ENCODE measurements around the gene MRPL17.

MRPL17 gene

DNA sequence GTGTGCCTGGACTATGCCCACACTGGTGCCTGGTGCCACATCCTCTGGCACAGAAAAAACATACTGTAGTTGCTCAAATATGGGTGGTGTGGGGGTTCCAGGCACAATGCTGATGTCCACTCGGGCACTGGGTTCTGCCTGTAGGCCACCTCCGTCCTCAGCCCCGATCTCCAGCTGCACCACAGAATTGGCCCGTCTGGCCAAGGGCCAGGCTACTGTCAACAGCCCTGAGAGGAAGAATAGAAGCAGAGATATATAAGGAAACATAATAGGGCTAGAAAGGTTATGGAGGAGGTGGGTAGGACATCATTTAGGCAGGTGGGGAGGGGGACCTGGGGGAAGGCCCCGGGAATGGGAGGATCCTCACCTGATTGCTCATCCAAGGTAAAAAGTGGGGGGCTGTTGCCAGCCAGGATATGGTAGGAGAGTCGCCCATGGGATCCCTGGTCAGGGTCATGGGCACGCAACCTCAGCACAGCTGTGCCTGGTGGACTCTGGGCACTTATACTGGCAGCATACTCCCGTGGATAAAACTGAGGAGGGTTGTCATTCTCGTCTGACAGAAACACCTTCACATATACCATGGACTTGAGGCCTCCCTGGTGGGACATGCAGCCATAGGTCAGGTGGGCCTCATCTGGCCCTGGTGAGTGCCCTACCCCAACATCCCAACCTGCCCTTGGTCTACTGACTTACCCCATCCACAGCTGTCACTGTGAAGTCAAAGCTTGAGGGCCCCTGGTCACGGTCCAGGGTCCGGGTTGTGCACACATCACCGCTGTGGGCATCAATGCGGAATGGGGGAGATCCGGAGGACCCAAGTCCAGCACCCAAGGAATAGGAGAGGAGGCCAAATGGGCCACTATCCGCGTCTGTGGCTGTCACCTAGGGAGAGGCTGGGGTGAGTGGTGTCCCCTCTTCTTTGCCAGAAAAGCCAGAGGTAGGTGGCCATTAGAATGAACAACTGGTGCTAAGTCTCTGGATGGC is 49.4 kb downstream of the MRPL17 start:
- no peak for DNase-seq (ENCODE audit: low read depth in 3 of 3, low spot score in 1 of 3)

DNA sequence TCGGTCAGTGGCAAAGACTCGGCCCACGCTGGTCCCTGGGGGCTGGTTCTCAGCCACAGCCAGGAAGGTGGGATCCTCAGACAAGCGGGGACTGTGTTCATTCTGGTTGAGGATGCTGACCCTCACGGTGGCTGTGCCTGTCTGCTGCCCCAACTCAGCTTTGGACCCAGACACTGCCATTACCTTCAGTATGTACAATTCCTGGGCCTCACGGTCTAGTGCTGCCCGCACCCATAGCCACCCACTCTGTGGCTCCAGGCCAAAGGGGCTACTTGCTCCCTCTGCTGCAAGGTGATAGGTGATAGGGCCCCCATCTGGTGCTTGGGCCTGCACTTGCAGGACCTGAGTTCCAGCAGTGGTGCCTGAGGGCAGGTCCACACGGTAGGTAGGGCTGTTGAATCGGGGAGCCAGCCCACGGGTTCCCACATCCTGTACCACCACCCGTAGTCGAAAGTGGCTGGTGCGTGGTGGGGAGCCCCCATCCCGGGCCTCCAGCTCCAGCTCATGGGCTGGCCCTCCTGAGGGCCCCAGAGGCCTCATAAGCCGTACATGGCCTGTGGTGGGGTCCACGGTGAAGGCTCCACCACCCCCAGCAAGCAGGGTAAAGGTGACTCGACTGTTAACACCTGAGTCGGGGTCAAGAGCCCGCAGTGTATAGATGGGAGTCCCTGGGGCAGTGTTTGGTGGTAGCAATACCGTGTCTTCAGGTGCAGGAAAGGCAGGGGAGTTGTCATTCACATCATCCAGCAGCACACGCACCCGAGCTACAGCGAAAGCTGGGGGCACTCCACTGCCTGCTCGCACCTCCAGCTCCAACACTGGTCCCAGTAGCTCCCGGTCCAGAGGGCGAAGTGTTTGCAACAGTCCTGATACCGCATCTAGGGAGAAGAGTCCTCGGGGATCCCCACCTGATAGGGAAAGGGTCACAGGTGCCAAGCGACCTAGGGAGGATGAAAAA is 50.7 kb downstream of the MRPL17 start:
- no peak for DNase-seq (ENCODE audit: low read depth in 3 of 3, low spot score in 1 of 3)

DNA sequence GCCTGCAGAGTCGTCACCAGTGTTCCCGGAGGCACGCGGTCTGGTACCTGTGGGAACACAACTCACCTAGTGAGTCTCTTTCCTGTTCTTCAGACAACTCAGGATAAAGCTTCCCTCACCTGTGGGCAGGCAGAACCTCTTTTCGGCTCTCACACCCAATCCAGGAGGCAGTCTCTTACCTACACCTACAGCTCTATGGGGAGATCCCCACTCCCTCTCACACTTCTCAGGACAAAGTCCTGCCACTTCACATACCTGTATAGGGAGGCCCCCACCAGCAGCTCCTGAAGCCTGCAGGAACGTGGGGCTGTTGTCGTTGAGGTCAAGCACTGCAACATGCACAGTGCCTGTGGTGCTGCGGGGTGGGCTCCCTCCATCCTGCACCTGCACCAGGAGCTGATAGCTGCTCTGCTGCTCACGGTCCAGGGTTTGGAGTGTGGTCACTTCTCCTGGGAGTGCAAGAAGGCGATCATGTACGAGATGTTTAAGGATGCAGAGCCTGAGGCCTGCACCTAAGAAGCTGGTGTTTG is 51.7 kb downstream of the MRPL17 start:
- no peak for DNase-seq (ENCODE audit: low read depth in 3 of 3, low spot score in 1 of 3)

DNA sequence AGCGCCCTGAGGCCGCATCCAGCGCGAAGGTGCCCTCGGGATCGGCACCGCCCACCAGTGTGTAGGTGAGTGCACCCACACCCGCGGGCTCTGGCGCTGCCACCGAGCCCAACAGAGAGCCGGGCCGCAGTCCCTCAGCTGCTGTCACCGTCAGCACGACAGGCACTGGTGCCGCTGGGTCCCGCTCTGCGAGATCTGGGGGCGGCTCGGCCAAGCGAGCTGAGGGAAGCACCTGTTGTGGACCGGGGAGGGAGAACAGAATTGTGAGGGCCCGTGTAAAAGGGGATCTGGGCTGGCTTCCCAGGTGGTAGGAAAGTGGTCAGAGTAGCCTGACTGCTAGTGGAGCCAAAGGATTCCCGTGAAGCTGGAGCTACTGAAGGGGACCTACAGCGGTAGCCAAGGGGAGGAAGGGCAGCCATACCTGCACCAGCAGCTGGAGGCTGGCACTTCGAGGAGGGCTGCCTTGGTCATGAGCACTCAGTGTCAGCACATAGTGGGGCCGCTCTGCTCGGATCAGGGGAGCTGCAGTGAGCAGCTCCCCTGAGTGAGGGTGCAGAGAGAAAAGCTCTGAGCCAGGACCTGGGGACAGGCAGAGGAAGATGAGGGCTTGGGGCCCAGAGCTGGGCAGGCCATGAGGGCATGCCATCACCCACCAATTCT is 52.4 kb downstream of the MRPL17 start:
- DNase-seq (ENCODE audit: low read depth in 3 of 3, low spot score in 1 of 3): no peak

Measured in stimulated activated CD4-positive, alpha-beta T cell treated with anti-CD3 and anti-CD28 coated beads, TNF-alpha, amount 100 ng/mL, for 1 hour (primary cell).